ENCODE measurements around the gene PFKFB4.

Gene PFKFB4

GRCh38 chr3:48593337-48593736, 36.7 kb upstream of the PFKFB4 start:
- Mint-ChIP-seq H3K36me3 (ENCODE audit: low read depth) (no peaks in the 10 kb centered on the region), H3K27ac (no peak overlapping the region), H3K27me3 (peaks cover 34% of the 10 kb centered on the region), H3K4me1 (peaks cover 12% of the 10 kb centered on the region), H3K9me3 (no peaks in the 10 kb centered on the region), H3K4me3 (no peak overlapping the region)
- no peak for DNase-seq
- ATAC-seq: no peak

GRCh38 chr3:48592519-48593087, 36.0 kb upstream of the PFKFB4 start:
- DNase-seq (no peak), ATAC-seq (no peak)
- peaks cover 12% of the 10 kb centered on the region for H3K4me1 Mint-ChIP-seq
- no peak overlapping the region for H3K27ac Mint-ChIP-seq
- H3K27me3 Mint-ChIP-seq: peaks cover 38% of the 10 kb centered on the region
- no peak overlapping the region for H3K4me3 Mint-ChIP-seq
- no peaks in the 10 kb centered on the region for H3K9me3 Mint-ChIP-seq
- no peaks in the 10 kb centered on the region for H3K36me3 Mint-ChIP-seq (ENCODE audit: low read depth)

GRCh38 chr3:48591886-48592518, 35.4 kb upstream of the PFKFB4 start:
- Mint-ChIP-seq H3K36me3 (ENCODE audit: low read depth) (no peaks in the 10 kb centered on the region), H3K27me3 (peaks cover 38% of the 10 kb centered on the region), H3K4me3 (no peak overlapping the region), H3K4me1 (peaks cover 12% of the 10 kb centered on the region), H3K9me3 (no peaks in the 10 kb centered on the region), H3K27ac (no peak overlapping the region)
- no peak for ATAC-seq
- no peak for DNase-seq

- Mint-ChIP-seq H3K27ac (no peak overlapping the region), H3K36me3 (ENCODE audit: low read depth) (no peaks in the 10 kb centered on the region), H3K9me3 (no peaks in the 10 kb centered on the region), H3K4me3 (no peak overlapping the region), H3K27me3 (peaks cover 38% of the 10 kb centered on the region), H3K4me1 (peaks cover 12% of the 10 kb centered on the region)
- DNase-seq (no peak), ATAC-seq (no peak)
Measured at GRCh38 chr3:48591436-48591835, 34.8 kb upstream of the PFKFB4 start.

- Mint-ChIP-seq H3K27me3 (peaks cover 26% of the 10 kb centered on the region), H3K27ac (no peak overlapping the region)
Measured at GRCh38 chr3:48588230-48588629, 31.6 kb upstream of the PFKFB4 start.

GRCh38 chr3:48587686-48588085, 31.1 kb upstream of the PFKFB4 start:
- Mint-ChIP-seq H3K36me3 (ENCODE audit: low read depth) (no peaks in the 10 kb centered on the region), H3K27me3 (peaks cover 20% of the 10 kb centered on the region), H3K27ac (no peak overlapping the region), H3K4me3 (no peak overlapping the region), H3K9me3 (no peaks in the 10 kb centered on the region), H3K4me1 (no peaks in the 10 kb centered on the region)
- DNase-seq (no peak), ATAC-seq (no peak)

More at GRCh38 chr3:48588230-48588629, 31.6 kb upstream of the PFKFB4 start:
- ATAC-seq: no peak
- no peak for DNase-seq
- no peaks in the 10 kb centered on the region for H3K4me1 Mint-ChIP-seq
- H3K36me3 Mint-ChIP-seq (ENCODE audit: low read depth): no peaks in the 10 kb centered on the region
- no peaks in the 10 kb centered on the region for H3K9me3 Mint-ChIP-seq
- H3K4me3 Mint-ChIP-seq: no peak overlapping the region

GRCh38 chr3:48585411-48585810, 28.8 kb upstream of the PFKFB4 start:
- ATAC-seq: no peak
- DNase-seq: no peak
- H3K4me3 Mint-ChIP-seq: no peak overlapping the region
- no peaks in the 10 kb centered on the region for H3K9me3 Mint-ChIP-seq
- H3K27ac Mint-ChIP-seq: no peak overlapping the region
- H3K36me3 Mint-ChIP-seq (ENCODE audit: low read depth): no peaks in the 10 kb centered on the region
- H3K4me1 Mint-ChIP-seq: no peaks in the 10 kb centered on the region
- H3K27me3 Mint-ChIP-seq: peaks cover 15% of the 10 kb centered on the region

- H3K9me3 Mint-ChIP-seq: no peaks in the 10 kb centered on the region
- H3K36me3 Mint-ChIP-seq (ENCODE audit: low read depth): no peaks in the 10 kb centered on the region
- no peak for DNase-seq
- no peaks in the 10 kb centered on the region for H3K4me1 Mint-ChIP-seq
- H3K27ac Mint-ChIP-seq: no peak overlapping the region
- peaks cover 14% of the 10 kb centered on the region for H3K27me3 Mint-ChIP-seq
- no peak overlapping the region for H3K4me3 Mint-ChIP-seq
- ATAC-seq: no peak
Measured at GRCh38 chr3:48584836-48585235, 28.2 kb upstream of the PFKFB4 start.

- no peak for DNase-seq
- H3K27ac Mint-ChIP-seq: no peak overlapping the region
- H3K27me3 Mint-ChIP-seq: no peaks in the 10 kb centered on the region
- no peak for ATAC-seq
- H3K9me3 Mint-ChIP-seq: no peaks in the 10 kb centered on the region
- H3K4me1 Mint-ChIP-seq: no peaks in the 10 kb centered on the region
- H3K36me3 Mint-ChIP-seq (ENCODE audit: low read depth): no peaks in the 10 kb centered on the region
- H3K4me3 Mint-ChIP-seq: no peak overlapping the region
Measured at GRCh38 chr3:48581621-48582481, 25.2 kb upstream of the PFKFB4 start.

GRCh38 chr3:48576647-48577046, 20.0 kb upstream of the PFKFB4 start:
- no peaks in the 10 kb centered on the region for H3K27me3 Mint-ChIP-seq

GRCh38 chr3:48575366-48575765, 18.8 kb upstream of the PFKFB4 start:
- DNase-seq: no peak
- Mint-ChIP-seq H3K4me1 (no peaks in the 10 kb centered on the region), H3K36me3 (ENCODE audit: low read depth) (no peaks in the 10 kb centered on the region), H3K27me3 (no peaks in the 10 kb centered on the region), H3K9me3 (no peaks in the 10 kb centered on the region), H3K4me3 (no peak overlapping the region), H3K27ac (no peak overlapping the region)
- no peak for ATAC-seq

More at GRCh38 chr3:48576647-48577046, 20.0 kb upstream of the PFKFB4 start:
- Mint-ChIP-seq H3K4me1 (no peaks in the 10 kb centered on the region), H3K4me3 (no peak overlapping the region), H3K36me3 (ENCODE audit: low read depth) (no peaks in the 10 kb centered on the region), H3K27ac (no peak overlapping the region), H3K9me3 (no peaks in the 10 kb centered on the region)
- no peak for ATAC-seq
- DNase-seq: no peak

GRCh38 chr3:48573973-48574585, 17.5 kb upstream of the PFKFB4 start:
- Mint-ChIP-seq H3K4me3 (no peak overlapping the region), H3K27ac (peak overlapping the region; percentile 1), H3K27me3 (no peaks in the 10 kb centered on the region), H3K9me3 (no peaks in the 10 kb centered on the region), H3K36me3 (ENCODE audit: low read depth) (no peaks in the 10 kb centered on the region), H3K4me1 (no peaks in the 10 kb centered on the region)
- ATAC-seq (no peak), DNase-seq (no peak)

- Mint-ChIP-seq H3K36me3 (ENCODE audit: low read depth) (no peaks in the 10 kb centered on the region), H3K27me3 (no peaks in the 10 kb centered on the region), H3K4me3 (no peak overlapping the region), H3K27ac (no peak overlapping the region), H3K9me3 (no peaks in the 10 kb centered on the region), H3K4me1 (no peaks in the 10 kb centered on the region)
- ATAC-seq (no peak), DNase-seq (no peak)
Measured at GRCh38 chr3:48572517-48572916, 15.9 kb upstream of the PFKFB4 start.

GRCh38 chr3:48571938-48572337, 15.3 kb upstream of the PFKFB4 start:
- DNase-seq: no peak
- Mint-ChIP-seq H3K4me1 (no peaks in the 10 kb centered on the region), H3K27ac (no peak overlapping the region), H3K36me3 (ENCODE audit: low read depth) (no peaks in the 10 kb centered on the region), H3K4me3 (no peak overlapping the region), H3K9me3 (no peaks in the 10 kb centered on the region), H3K27me3 (no peaks in the 10 kb centered on the region)
- ATAC-seq: no peak

Measured in activated naive CD8-positive, alpha-beta T cell treated with anti-CD3 and anti-CD28 coated beads, Interleukin-2, amount 50 U/mL, for 24 hours (primary cell).